Globus pallidus (tissue), 1 donor: Measurements from ENCODE around the gene COX7A1.
A peak's percentile ranks its signal among the peaks of the same experiment; 100 is the strongest.
"Not testable (repeated sequence)": the region's sequence is repeated elsewhere in the genome, so short reads cannot be mapped to it uniquely, and the experiment has no call there.

Source experiments
- DNase-seq: peaks from one replicate; pipeline ENCODE4 v3.0.0-alpha.2; 2015; ENCODE audit warnings: low spot score

COX7A1 gene

GRCh38 chr19:36152352-36153091, at the start of gene COX7A1:
Gene COX7A1 (minus strand): TSS chr19:36152447. CDS start chr19:36152407, 40 bp downstream.
- DNase-seq, result no peak

- DNase-seq, result no peak
Measured at GRCh38 chr19:36201684-36202083, 49.4 kb upstream of the COX7A1 start.

GRCh38 chr19:36198119-36198518, 45.9 kb upstream of the COX7A1 start:
- peak; percentile 94 for DNase-seq

- DNase-seq, result no peak
Measured at GRCh38 chr19:36196249-36196648, 44.0 kb upstream of the COX7A1 start.

- DNase-seq, result not testable (repeated sequence)
Measured at GRCh38 chr19:36186722-36187121, 34.5 kb upstream of the COX7A1 start.

GRCh38 chr19:36183245-36183628, 31.0 kb upstream of the COX7A1 start:
- no peak for DNase-seq

- no peak for DNase-seq
Measured at GRCh38 chr19:36182612-36183244, 30.5 kb upstream of the COX7A1 start.

GRCh38 chr19:36179077-36179476, 26.8 kb upstream of the COX7A1 start:
- not testable (repeated sequence) for DNase-seq

- not testable (repeated sequence) for DNase-seq
Measured at GRCh38 chr19:36173846-36174245, 21.6 kb upstream of the COX7A1 start.

- no peak for DNase-seq
Measured at GRCh38 chr19:36172852-36173251, 20.6 kb upstream of the COX7A1 start.

GRCh38 chr19:36169084-36169760, 17.0 kb upstream of the COX7A1 start:
- no peak for DNase-seq

GRCh38 chr19:36163813-36164212, 11.6 kb upstream of the COX7A1 start:
- no peak for DNase-seq

- DNase-seq, result no peak
Measured at GRCh38 chr19:36160821-36161596, 8.8 kb upstream of the COX7A1 start.

- DNase-seq, result no peak
Measured at GRCh38 chr19:36153126-36153525, 879 bp upstream of the COX7A1 start.

GRCh38 chr19:36152019-36152351, 262 bp downstream of the COX7A1 start:
- no peak for DNase-seq

GRCh38 chr19:36151144-36152018, 866 bp downstream of the COX7A1 start:
- DNase-seq, result no peak

GRCh38 chr19:36150586-36150985, 1.7 kb downstream of the COX7A1 start:
- no peak for DNase-seq

GRCh38 chr19:36149673-36150406, 2.4 kb downstream of the COX7A1 start:
- DNase-seq, result no peak

- no peak for DNase-seq
Measured at GRCh38 chr19:36144624-36145023, 7.6 kb downstream of the COX7A1 start.

- no peak for DNase-seq
Measured at GRCh38 chr19:36142496-36142895, 9.8 kb downstream of the COX7A1 start.

GRCh38 chr19:36142046-36142445, 10.2 kb downstream of the COX7A1 start:
- DNase-seq, result no peak
